Measurements from ENCODE around the gene CDCA3.
A peak's percentile ranks its signal among the peaks of the same experiment; 100 is the strongest.
"Not testable (repeated sequence)": the region's sequence is repeated elsewhere in the genome, so short reads cannot be mapped to it uniquely, and the experiment has no call there.

Gene CDCA3

GRCh38 chr12:6872073-6873048 lies 21.3 kb upstream of the CDCA3 start:
- DNase-seq, result peak; percentile 65 to 70

GRCh38 chr12:6871052-6871957 lies 20.2 kb upstream of the CDCA3 start:
- DNase-seq, result no peak

- DNase-seq, result not testable (repeated sequence)
These were observed 19.2 kb upstream of the CDCA3 start for GRCh38 chr12:6870304-6870703.

GRCh38 chr12:6869049-6870021 lies 18.2 kb upstream of the CDCA3 start:
- DNase-seq, result peak; percentile 45 to 65

GRCh38 chr12:6868211-6869048 lies 17.3 kb upstream of the CDCA3 start:
- no peak for DNase-seq

- DNase-seq, result peak; percentile 80 to 82
These were observed 16.5 kb upstream of the CDCA3 start, which contains the start of gene TPI1 for GRCh38 chr12:6867413-6868210. TSS of gene TPI1 (plus strand) at chr12:6867531. CDS start at chr12:6867567, 36 bp downstream.

GRCh38 chr12:6866920-6867412 lies 15.9 kb upstream of the CDCA3 start:
- peak in 1 of 2 donors; percentile 56 for DNase-seq

GRCh38 chr12:6866163-6866919 lies 15.3 kb upstream of the CDCA3 start:
- no peak for DNase-seq

GRCh38 chr12:6865307-6865706 lies 14.2 kb upstream of the CDCA3 start:
- DNase-seq, result not testable (repeated sequence)

- no peak for DNase-seq
These were observed 12.7 kb upstream of the CDCA3 start for GRCh38 chr12:6863586-6864321.

GRCh38 chr12:6863033-6863432 lies 11.9 kb upstream of the CDCA3 start:
- no peak for DNase-seq

- DNase-seq, result no peak
These were observed 10.3 kb upstream of the CDCA3 start for GRCh38 chr12:6861391-6861790.

- DNase-seq, result no peak
These were observed 9.9 kb upstream of the CDCA3 start for GRCh38 chr12:6860942-6861341.

GRCh38 chr12:6860116-6860515 lies 9.0 kb upstream of the CDCA3 start:
- no peak for DNase-seq

GRCh38 chr12:6858799-6859198 lies 7.7 kb upstream of the CDCA3 start:
- DNase-seq, result no peak

GRCh38 chr12:6855322-6855721 lies 4.2 kb upstream of the CDCA3 start:
- no peak for DNase-seq

- no peak for DNase-seq
These were observed 3.0 kb upstream of the CDCA3 start for GRCh38 chr12:6854036-6854435.

GRCh38 chr12:6853626-6854025 lies 2.5 kb upstream of the CDCA3 start:
- DNase-seq, result no peak
